Left lung (tissue), 10 donors: Measurements from ENCODE around the gene ZNF225. TPM values are rescaled to one million over a fixed set of nuclear protein-coding genes. Genes with fewer than 3 reads are reported as not detected.

Experiments used
- ATAC-seq: fragments of 200-7000 bp; cut with Tn5 transposase; one replicate; pipeline ENCODE4 v1.9.1; 2020; ENCODE audit warnings: moderate library complexity
- DNase-seq, 4 donors: peaks; one replicate each; pipeline ENCODE4 v3.0.0-alpha.2; 2013 to 2020
- H3K27ac ChIP-seq, 2 donors: fragments of 200-600 bp; sonication (generic) in 1 of 2; one replicate each; pipeline versions ENCODE4 v1.5.0 to v1.8.0; 2020 to 2021
- H3K27me3 ChIP-seq, 2 donors: fragments of 200-600 bp; sonication (generic) in 1 of 2; one replicate each; pipeline versions ENCODE4 v1.5.0 to v1.8.0; 2020 to 2021
- H3K36me3 ChIP-seq, 2 donors: fragments of 200-600 bp; sonication (generic) in 1 of 2; one replicate each; pipeline versions ENCODE4 v1.5.0 to v1.8.0; 2020 to 2021
- H3K4me1 ChIP-seq, 2 donors: fragments of 200-600 bp; one replicate each; pipeline ENCODE4 v1.8.0; 2021
- H3K4me3 ChIP-seq, 2 donors: fragments of 200-600 bp; sonication (generic) in 1 of 2; one replicate each; pipeline versions ENCODE4 v1.5.0 to v1.8.0; 2020 to 2021; ENCODE audit warnings: mild to moderate bottlenecking in 1 of 2
- H3K9me3 ChIP-seq, 2 donors: fragments of 200-600 bp; sonication (generic) in 1 of 2; one replicate each; pipeline versions ENCODE4 v1.5.0 to v1.8.0; 2020 to 2021
- CTCF ChIP-seq, 2 donors: fragments of 200-600 bp; sonication (generic) in 1 of 2; IDR thresholded peaks; one replicate each; pipeline versions ENCODE4 v1.5.0 to v1.8.0; 2021; ENCODE audit warnings: antibody characterized with exemption in 2 of 2
- intact Hi-C, 2 donors: fragments of 100-400 bp; cut with DNase I; formaldehyde crosslinking; loops; one replicate each; pipeline versions ENCODE4 v1.11.2 to v1.14.2; 2022
- polyA plus RNA-seq, 6 donors: library from polyadenylated mRNA; unstranded; fragments of 120-200 nt; gene quantifications; one replicate each; pipeline ENCODE4 v1.2.1, GENCODE V29; 2013; ENCODE audit not compliant: insufficient read length in 6 of 6
- total RNA-seq, 2 donors: library from RNA; stranded (reverse); fragmentation: NEBNext Ultra II Directional; extraction: Animal tissue kit (Norgen Biotek cat#: 25700); gene quantifications; one replicate each; pipeline ENCODE4 v1.2.1, GENCODE V29; 2021
- donor health status: DM: no; HTN: yes; CAD: no.
- donor health status: DM: no; HTN: no; CAD: no.

ZNF225 gene
- total and polyA plus RNA-seq, 8 donors, result 4.5 to 14.5 (median 11.5) TPM

GRCh38 chr19:44107751-44108150 is 5.4 kb upstream of the ZNF225 start:
- Histone ChIP-seq H3K36me3 (peaks cover 4 to 60% of the 10 kb centered on the region in 2 donors), H3K27ac (no peak overlapping the region), H3K27me3 (no peaks in the 10 kb centered on the region), H3K4me1 (peaks cover 0 to 8% of the 10 kb centered on the region in 2 donors), H3K4me3 (no peak overlapping the region), H3K9me3 (peaks cover 4 to 86% of the 10 kb centered on the region in 2 donors)
- no peak for ATAC-seq
- intact Hi-C loops, result no loop called here
- no peak for TF ChIP-seq CTCF (IDR thresholded peaks at IDR 0.05)
- DNase-seq, result no peak

GRCh38 chr19:44109458-44109857 is 3.7 kb upstream of the ZNF225 start:
- H3K9me3 ChIP-seq, result peaks cover 4 to 68% of the 10 kb centered on the region in 2 donors
- no peak for TF ChIP-seq CTCF (IDR thresholded peaks at IDR 0.05)
- ATAC-seq (no peak), DNase-seq (no peak)
- H3K27me3 ChIP-seq, result no peaks in the 10 kb centered on the region
- H3K36me3 ChIP-seq, result peaks cover 0 to 43% of the 10 kb centered on the region in 2 donors
- H3K4me1 ChIP-seq, result peaks cover 0 to 16% of the 10 kb centered on the region in 2 donors
- intact Hi-C loops, result no loop called here
- H3K4me3 ChIP-seq, result no peak overlapping the region
- no peak overlapping the region for H3K27ac ChIP-seq

GRCh38 chr19:44111910-44112463 is 1.2 kb upstream of the ZNF225 start:
- Histone ChIP-seq H3K36me3 (peaks cover 0 to 32% of the 10 kb centered on the region in 2 donors), H3K27me3 (no peaks in the 10 kb centered on the region), H3K27ac (no peak overlapping the region), H3K4me3 (peak overlapping the region; percentile 59 to 89), H3K9me3 (peaks cover 3 to 43% of the 10 kb centered on the region in 2 donors), H3K4me1 (peaks cover 0 to 24% of the 10 kb centered on the region in 2 donors)
- peak in 2 of 4 donors; percentile 11 to 35 for DNase-seq
- no peak for ATAC-seq
- no peak for TF ChIP-seq CTCF (IDR thresholded peaks at IDR 0.05)
- intact Hi-C loops, result no loop called here

GRCh38 chr19:44112802-44113137 is 429 bp upstream of the ZNF225 start:
- peak; percentile 19 for ATAC-seq

More at GRCh38 chr19:44112802-44113137, 429 bp upstream of the ZNF225 start:
- Histone ChIP-seq H3K27me3 (no peaks in the 10 kb centered on the region), H3K4me1 (peaks cover 0 to 24% of the 10 kb centered on the region in 2 donors), H3K27ac (peak overlapping the region; percentile 28 to 75), H3K36me3 (peaks cover 0 to 32% of the 10 kb centered on the region in 2 donors), H3K4me3 (peak overlapping the region; percentile 59 to 89), H3K9me3 (peaks cover 0 to 35% of the 10 kb centered on the region in 2 donors)
- TF ChIP-seq CTCF (IDR thresholded peaks at IDR 0.05), result no peak
- DNase-seq, result no peak
- intact Hi-C loops, result no loop called here
